Aorta (tissue), 5 donors: Measurements from ENCODE around the gene RFX3. TPM values are rescaled to one million over a fixed set of nuclear protein-coding genes. Genes with fewer than 3 reads are reported as not detected.

Experiments
- ATAC-seq: fragments of 200-7000 bp; cut with Tn5 transposase; one replicate; pipeline ENCODE4 v1.9.1; 2022; ENCODE audit warnings: moderate library complexity; ENCODE audit not compliant: low FRiP score
- DNase-seq, 2 donors: peaks; one replicate each; pipeline ENCODE4 v3.0.0-alpha.2; 2020
- H3K27ac ChIP-seq, 2 donors: one replicate each; pipeline ENCODE4 v1.5.1; 2013; ENCODE audit warnings: low read length in 2 of 2, mild to moderate bottlenecking in 2 of 2, moderate library complexity in 2 of 2, control low read depth in 1 of 2, inconsistent platforms in 1 of 2, low read depth in 1 of 2
- H3K27me3 ChIP-seq, 2 donors: one replicate each; pipeline ENCODE4 v1.6.1; 2013; ENCODE audit warnings: control low read depth in 1 of 2, low read length in 1 of 2, mild to moderate bottlenecking in 1 of 2, moderate library complexity in 1 of 2; ENCODE audit not compliant: insufficient read depth in 2 of 2, control insufficient read depth in 1 of 2
- H3K36me3 ChIP-seq, 2 donors: one replicate each; pipeline ENCODE4 v1.6.1; 2013; ENCODE audit warnings: control low read depth in 1 of 2, low read length in 1 of 2, mild to moderate bottlenecking in 1 of 2; ENCODE audit not compliant: insufficient read depth in 2 of 2, control insufficient read depth in 1 of 2
- H3K4me1 ChIP-seq, 2 donors: one replicate each; pipeline ENCODE4 v1.6.1; 2013; ENCODE audit warnings: low read length in 2 of 2, control low read depth in 1 of 2, mild to moderate bottlenecking in 1 of 2, moderate library complexity in 1 of 2; ENCODE audit not compliant: insufficient read depth in 2 of 2, control insufficient read depth in 1 of 2
- H3K4me3 ChIP-seq, 2 donors: one replicate each; pipeline ENCODE4 v1.5.1; 2013; ENCODE audit warnings: low read length in 2 of 2, control low read depth in 1 of 2, mild to moderate bottlenecking in 1 of 2
- H3K9me3 ChIP-seq: one replicate; pipeline ENCODE4 v1.6.1; 2013; ENCODE audit warnings: mild to moderate bottlenecking, low read length; ENCODE audit not compliant: control insufficient read depth
- WGBS, 2 donors: extraction: QIAGEN DNeasy Blood & Tissue Kit; methylation state at CpG; one replicate each; pipeline ENCODE4 v1.1.7; 2013; 5-methylcytosine and 5-hydroxymethylcytosine counted together
- intact Hi-C, 2 donors: fragments of 100-400 bp; cut with DNase I; formaldehyde crosslinking; loops; one replicate each; pipeline versions ENCODE4 v1.14.2 to v1.15.0; 2022
- polyA plus RNA-seq, 2 donors: library from polyadenylated mRNA; stranded (reverse); fragments of 200-250 nt; gene quantifications; one replicate each; pipeline ENCODE4 v1.2.3, GENCODE V29; 2013
- total RNA-seq, 2 donors: library from RNA; stranded (reverse); fragmentation: NEBNext Ultra II Directional; extraction: Animal tissue kit (Norgen Biotek cat#: 25700); gene quantifications; one replicate each; pipeline ENCODE4 v1.2.1, GENCODE V29; 2021
- donor health status: healthy with polysubstance abuse.
- donor health status: Bipolar disorder and iron deficiency.
- donor health status: DM: no; HTN: no; CAD: no.
- donor health status: DM: no; HTN: no; CAD: no.
- donor health status: DM: yes; HTN: yes; CAD: no.

RFX3 gene
- total and polyA plus RNA-seq, 4 donors: 0.38 to 22.4 (median 5.9) TPM

GRCh38 chr9:3458806-3459475 is 66.9 kb downstream of the RFX3 start:
- no peak overlapping the region for H3K4me3 ChIP-seq
- no peaks in the 10 kb centered on the region for H3K27me3 ChIP-seq
- H3K36me3 ChIP-seq: peaks cover 0 to 1% of the 10 kb centered on the region in 2 donors
- no peak overlapping the region for H3K27ac ChIP-seq
- WGBS, 2 donors: 86 to 90% methylated on average over 3 of the region's 3 CpGs
- no peak for DNase-seq
- intact Hi-C loops: no loop called here
- H3K9me3 ChIP-seq: no peaks in the 10 kb centered on the region
- no peaks in the 10 kb centered on the region for H3K4me1 ChIP-seq
- no peak for ATAC-seq

- DNase-seq: no peak
- Histone ChIP-seq H3K27ac (no peak overlapping the region), H3K4me3 (no peak overlapping the region), H3K4me1 (no peaks in the 10 kb centered on the region), H3K36me3 (peaks cover 0 to 1% of the 10 kb centered on the region in 2 donors), H3K27me3 (no peaks in the 10 kb centered on the region), H3K9me3 (no peaks in the 10 kb centered on the region)
- no peak for ATAC-seq
- intact Hi-C loops: no loop called here
These were observed 68.6 kb downstream of the RFX3 start for GRCh38 chr9:3457175-3457574.

GRCh38 chr9:3455717-3456116 is 70.1 kb downstream of the RFX3 start:
- Histone ChIP-seq H3K27ac (no peak overlapping the region), H3K4me1 (no peaks in the 10 kb centered on the region), H3K27me3 (no peaks in the 10 kb centered on the region), H3K36me3 (peaks cover 0 to 1% of the 10 kb centered on the region in 2 donors), H3K9me3 (no peaks in the 10 kb centered on the region), H3K4me3 (no peak overlapping the region)
- WGBS, 2 donors: 93% methylated on average over 3 of the region's 3 CpGs
- no peak for DNase-seq
- intact Hi-C loops: no loop called here
- no peak for ATAC-seq

- intact Hi-C loops: no loop called here
- 79 to 93% methylated on average over 2 of the region's 2 CpGs for whole genome bisulfite sequencing, 2 donors
- no peaks in the 10 kb centered on the region for H3K4me1 ChIP-seq
These were observed 70.7 kb downstream of the RFX3 start for GRCh38 chr9:3455094-3455493.

GRCh38 chr9:3451956-3452355 is 73.8 kb downstream of the RFX3 start:
- no peak overlapping the region for H3K27ac ChIP-seq
- DNase-seq (no peak), ATAC-seq (no peak)
- 95 to 97% methylated on average over 1 of the region's 1 CpG for WGBS, 2 donors
- H3K36me3 ChIP-seq: no peaks in the 10 kb centered on the region
- no peaks in the 10 kb centered on the region for H3K9me3 ChIP-seq
- no peaks in the 10 kb centered on the region for H3K27me3 ChIP-seq
- H3K4me1 ChIP-seq: no peaks in the 10 kb centered on the region
- intact Hi-C loops: no loop called here
- no peak overlapping the region for H3K4me3 ChIP-seq

More at GRCh38 chr9:3455094-3455493, 70.7 kb downstream of the RFX3 start:
- H3K36me3 ChIP-seq: peaks cover 0 to 1% of the 10 kb centered on the region in 2 donors
- no peak overlapping the region for H3K27ac ChIP-seq
- H3K27me3 ChIP-seq: no peaks in the 10 kb centered on the region
- H3K4me3 ChIP-seq: no peak overlapping the region
- ATAC-seq (no peak), DNase-seq (no peak)
- no peaks in the 10 kb centered on the region for H3K9me3 ChIP-seq

- DNase-seq: no peak
- Histone ChIP-seq H3K36me3 (no peaks in the 10 kb centered on the region), H3K27me3 (no peaks in the 10 kb centered on the region), H3K4me1 (no peaks in the 10 kb centered on the region), H3K27ac (no peak overlapping the region), H3K4me3 (no peak overlapping the region), H3K9me3 (no peaks in the 10 kb centered on the region)
- intact Hi-C loops: no loop called here
- ATAC-seq: no peak
- WGBS, 2 donors: 15 to 30% methylated on average over 1 of the region's 1 CpG
These were observed 78.0 kb downstream of the RFX3 start for GRCh38 chr9:3447788-3448187.

- 74 to 80% methylated on average over 1 of the region's 1 CpG for WGBS, 2 donors
- Histone ChIP-seq H3K4me1 (no peaks in the 10 kb centered on the region), H3K4me3 (no peak overlapping the region), H3K36me3 (no peaks in the 10 kb centered on the region), H3K27ac (no peak overlapping the region), H3K9me3 (no peaks in the 10 kb centered on the region), H3K27me3 (no peaks in the 10 kb centered on the region)
- intact Hi-C loops: no loop called here
- no peak for ATAC-seq
- DNase-seq: no peak
These were observed 78.7 kb downstream of the RFX3 start for GRCh38 chr9:3447143-3447542.

- Histone ChIP-seq H3K4me1 (no peaks in the 10 kb centered on the region), H3K36me3 (no peaks in the 10 kb centered on the region), H3K9me3 (no peaks in the 10 kb centered on the region), H3K27me3 (no peaks in the 10 kb centered on the region), H3K27ac (no peak overlapping the region), H3K4me3 (no peak overlapping the region)
- intact Hi-C loops: no loop called here
- no peak for DNase-seq
- no peak for ATAC-seq
These were observed 79.5 kb downstream of the RFX3 start for GRCh38 chr9:3446313-3446712.

- Histone ChIP-seq H3K36me3 (no peaks in the 10 kb centered on the region), H3K4me3 (no peak overlapping the region), H3K4me1 (no peaks in the 10 kb centered on the region), H3K27ac (no peak overlapping the region), H3K27me3 (no peaks in the 10 kb centered on the region), H3K9me3 (no peaks in the 10 kb centered on the region)
- intact Hi-C loops: no loop called here
- DNase-seq (no peak), ATAC-seq (no peak)
- 98 to 99% methylated on average over 1 of the region's 1 CpG for WGBS, 2 donors
These were observed 81.8 kb downstream of the RFX3 start for GRCh38 chr9:3444016-3444415.
